SK-N-SH treated with all-trans-retinoic acid at 6 μM for 48 hours (cell line): ENCODE measurements around the gene MIPOL1.
"Not testable (repeated sequence)": the region's sequence is repeated elsewhere in the genome, so short reads cannot be mapped to it uniquely, and the experiment has no call there.

Source experiments
- OSR1 ChIP-seq: fragments of 250-450 bp; sonication (Bioruptor Pico); IDR thresholded peaks from 2 replicates; pipeline ENCODE4 v1.8.0; 2022; ENCODE audit warnings: moderate library complexity, mild to moderate bottlenecking, inconsistent platforms
- TCF4 ChIP-seq: fragments of 250-450 bp; sonication (Bioruptor Pico); IDR thresholded peaks from 2 replicates; pipeline ENCODE4 v1.8.0; 2021; ENCODE audit warnings: mild to moderate bottlenecking, moderate library complexity, borderline replicate concordance
- TOX ChIP-seq: fragments of 250-450 bp; sonication (Bioruptor Pico); IDR thresholded peaks from 2 replicates; pipeline ENCODE4 v1.8.0; 2021; ENCODE audit warnings: mild to moderate bottlenecking, moderate library complexity, borderline replicate concordance
- ZFP3 ChIP-seq: fragments of 250-450 bp; sonication (Bioruptor Pico); IDR thresholded peaks from 2 replicates; pipeline ENCODE4 v1.5.0; 2020; ENCODE audit warnings: mild to moderate bottlenecking, moderate library complexity
- ZNF70 ChIP-seq: fragments of 450-650 bp; formaldehyde crosslinking; IDR thresholded peaks from 2 replicates; pipeline ENCODE4 v1.5.0; 2020; ENCODE audit warnings: mild to moderate bottlenecking, moderate library complexity
- TF ChIP-seq, protein P1 (sequence below): fragments of 250-450 bp; sonication (Bioruptor Pico); IDR thresholded peaks from 2 replicates; pipeline ENCODE4 v1.5.1; 2020; ENCODE audit warnings: low read depth, mild to moderate bottlenecking, moderate library complexity
- TF ChIP-seq, protein P2 (sequence below): fragments of 250-450 bp; sonication (Bioruptor Pico); IDR thresholded peaks from 2 replicates; pipeline ENCODE4 v1.8.0; 2020; ENCODE audit warnings: mild to moderate bottlenecking, moderate library complexity, borderline replicate concordance
- TF ChIP-seq, protein P3 (sequence below): fragments of 250-450 bp; sonication (Bioruptor Pico); IDR thresholded peaks from 2 replicates; pipeline ENCODE4 v1.8.0; 2021; ENCODE audit warnings: low read depth, mild to moderate bottlenecking, moderate library complexity, borderline replicate concordance

DNA sequence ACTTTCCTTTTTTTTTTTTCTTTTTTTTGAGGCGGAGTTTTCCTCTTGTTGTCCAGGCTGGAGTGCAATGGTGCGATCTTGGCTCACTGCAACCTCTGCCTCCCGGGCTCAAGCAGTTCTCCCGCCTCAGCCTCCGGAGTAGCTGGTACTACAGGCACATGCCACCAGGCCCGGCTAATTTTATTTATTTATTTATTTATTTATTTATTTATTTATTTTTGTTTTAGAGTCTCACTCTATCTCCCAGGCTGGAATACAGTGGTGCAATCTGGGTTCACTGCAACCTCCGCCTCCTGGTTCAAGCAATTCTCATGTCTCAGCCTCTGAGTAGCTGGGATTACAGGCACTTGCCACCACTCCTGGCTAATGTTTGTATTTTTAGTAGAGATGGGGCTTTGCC, 16.9 kb upstream of the MIPOL1 start:
- TF ChIP-seq ZNF70, TCF4, OSR1, TOX, ZFP3 (CRISPR knock-in tag): not testable (repeated sequence)
- TF ChIP-seq, protein P1, sequence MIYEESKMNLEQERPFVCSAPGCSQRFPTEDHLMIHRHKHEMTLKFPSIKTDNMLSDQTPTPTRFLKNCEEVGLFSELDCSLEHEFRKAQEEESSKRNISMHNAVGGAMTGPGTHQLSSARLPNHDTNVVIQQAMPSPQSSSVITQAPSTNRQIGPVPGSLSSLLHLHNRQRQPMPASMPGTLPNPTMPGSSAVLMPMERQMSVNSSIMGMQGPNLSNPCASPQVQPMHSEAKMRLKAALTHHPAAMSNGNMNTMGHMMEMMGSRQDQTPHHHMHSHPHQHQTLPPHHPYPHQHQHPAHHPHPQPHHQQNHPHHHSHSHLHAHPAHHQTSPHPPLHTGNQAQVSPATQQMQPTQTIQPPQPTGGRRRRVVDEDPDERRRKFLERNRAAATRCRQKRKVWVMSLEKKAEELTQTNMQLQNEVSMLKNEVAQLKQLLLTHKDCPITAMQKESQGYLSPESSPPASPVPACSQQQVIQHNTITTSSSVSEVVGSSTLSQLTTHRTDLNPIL (CRISPR knock-in tag), result not testable (repeated sequence)
- TF ChIP-seq, protein P2, sequence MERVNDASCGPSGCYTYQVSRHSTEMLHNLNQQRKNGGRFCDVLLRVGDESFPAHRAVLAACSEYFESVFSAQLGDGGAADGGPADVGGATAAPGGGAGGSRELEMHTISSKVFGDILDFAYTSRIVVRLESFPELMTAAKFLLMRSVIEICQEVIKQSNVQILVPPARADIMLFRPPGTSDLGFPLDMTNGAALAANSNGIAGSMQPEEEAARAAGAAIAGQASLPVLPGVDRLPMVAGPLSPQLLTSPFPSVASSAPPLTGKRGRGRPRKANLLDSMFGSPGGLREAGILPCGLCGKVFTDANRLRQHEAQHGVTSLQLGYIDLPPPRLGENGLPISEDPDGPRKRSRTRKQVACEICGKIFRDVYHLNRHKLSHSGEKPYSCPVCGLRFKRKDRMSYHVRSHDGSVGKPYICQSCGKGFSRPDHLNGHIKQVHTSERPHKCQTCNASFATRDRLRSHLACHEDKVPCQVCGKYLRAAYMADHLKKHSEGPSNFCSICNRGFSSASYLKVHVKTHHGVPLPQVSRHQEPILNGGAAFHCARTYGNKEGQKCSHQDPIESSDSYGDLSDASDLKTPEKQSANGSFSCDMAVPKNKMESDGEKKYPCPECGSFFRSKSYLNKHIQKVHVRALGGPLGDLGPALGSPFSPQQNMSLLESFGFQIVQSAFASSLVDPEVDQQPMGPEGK (CRISPR knock-in tag), result not testable (repeated sequence)
- TF ChIP-seq, protein P3, sequence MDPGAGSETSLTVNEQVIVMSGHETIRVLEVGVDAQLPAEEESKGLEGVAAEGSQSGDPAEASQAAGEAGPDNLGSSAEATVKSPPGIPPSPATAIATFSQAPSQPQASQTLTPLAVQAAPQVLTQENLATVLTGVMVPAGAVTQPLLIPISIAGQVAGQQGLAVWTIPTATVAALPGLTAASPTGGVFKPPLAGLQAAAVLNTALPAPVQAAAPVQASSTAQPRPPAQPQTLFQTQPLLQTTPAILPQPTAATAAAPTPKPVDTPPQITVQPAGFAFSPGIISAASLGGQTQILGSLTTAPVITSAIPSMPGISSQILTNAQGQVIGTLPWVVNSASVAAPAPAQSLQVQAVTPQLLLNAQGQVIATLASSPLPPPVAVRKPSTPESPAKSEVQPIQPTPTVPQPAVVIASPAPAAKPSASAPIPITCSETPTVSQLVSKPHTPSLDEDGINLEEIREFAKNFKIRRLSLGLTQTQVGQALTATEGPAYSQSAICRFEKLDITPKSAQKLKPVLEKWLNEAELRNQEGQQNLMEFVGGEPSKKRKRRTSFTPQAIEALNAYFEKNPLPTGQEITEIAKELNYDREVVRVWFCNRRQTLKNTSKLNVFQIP (CRISPR knock-in tag), result not testable (repeated sequence)
